ENCODE data around the gene MAP4K2.
"Not testable (repeated sequence)": the region's sequence is repeated elsewhere in the genome, so short reads cannot be mapped to it uniquely, and the experiment has no call there.

MAP4K2 gene

DNA sequence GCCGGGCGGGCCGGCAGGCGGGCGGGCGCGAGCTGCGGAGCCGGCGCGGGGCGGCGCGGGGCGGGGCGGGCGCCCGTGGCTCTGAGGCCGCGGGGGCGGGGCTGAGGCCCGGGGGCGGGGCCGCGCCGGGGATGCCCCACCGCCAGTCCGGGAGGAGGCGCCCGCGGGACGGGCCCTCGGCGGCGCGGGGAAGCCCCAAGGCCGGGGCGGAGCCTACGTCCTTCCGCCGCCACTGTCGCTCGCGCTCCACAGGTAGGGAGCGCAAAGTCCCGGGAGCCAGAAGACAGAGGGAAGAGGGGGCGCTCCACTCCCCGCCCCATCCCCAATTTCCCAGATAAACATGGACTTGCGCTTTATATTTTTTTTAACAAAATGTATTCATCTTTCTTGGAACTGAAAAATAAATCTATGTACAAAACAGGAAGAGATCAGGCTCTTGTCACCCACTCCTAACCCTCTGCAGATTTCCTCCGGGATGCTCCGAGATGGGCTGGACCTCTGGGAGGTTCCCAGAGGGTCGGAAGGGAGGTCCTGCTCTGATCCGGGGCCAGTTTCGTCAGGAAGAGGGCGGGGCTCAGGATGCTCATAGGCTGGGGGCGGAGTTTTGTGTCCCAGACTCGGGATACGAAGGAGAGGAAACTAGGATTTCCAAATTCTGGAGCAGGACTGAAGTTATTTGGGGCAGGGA is at the start of gene MAP4K2:
TSS of gene MAP4K2 (minus strand) at position 57 of the 688 bp plus-strand sequence. CDS start 65 bp downstream, outside the sequence.
- DNase-seq (ENCODE audit: low read depth): peak; percentile 11

DNA sequence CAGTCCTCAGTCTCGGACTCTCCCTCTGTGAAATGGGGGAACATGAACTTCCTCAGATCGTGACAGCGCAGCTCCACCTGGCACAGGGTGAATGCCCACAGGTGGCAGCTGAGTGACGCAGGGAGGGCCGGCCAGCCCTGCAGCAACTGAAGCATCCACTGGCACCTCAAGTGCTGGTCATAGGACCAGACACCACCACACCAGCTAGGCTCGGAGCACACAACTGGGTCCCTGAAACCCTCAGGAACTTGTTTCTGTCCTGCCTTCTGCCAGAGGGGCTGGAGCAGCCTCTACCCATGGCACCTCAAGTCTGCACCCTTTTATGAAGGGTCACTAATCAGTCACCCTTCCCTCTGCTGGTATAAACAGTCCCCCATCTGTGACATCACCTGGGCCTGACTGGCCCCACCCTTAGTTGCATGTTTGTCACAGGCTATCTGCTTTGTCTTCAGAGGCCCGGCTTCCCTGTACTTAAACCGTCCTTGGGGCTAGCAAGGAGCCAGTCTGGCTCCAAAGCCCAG is 48.9 kb upstream of the MAP4K2 start:
- no peak for DNase-seq (ENCODE audit: low read depth)

DNA sequence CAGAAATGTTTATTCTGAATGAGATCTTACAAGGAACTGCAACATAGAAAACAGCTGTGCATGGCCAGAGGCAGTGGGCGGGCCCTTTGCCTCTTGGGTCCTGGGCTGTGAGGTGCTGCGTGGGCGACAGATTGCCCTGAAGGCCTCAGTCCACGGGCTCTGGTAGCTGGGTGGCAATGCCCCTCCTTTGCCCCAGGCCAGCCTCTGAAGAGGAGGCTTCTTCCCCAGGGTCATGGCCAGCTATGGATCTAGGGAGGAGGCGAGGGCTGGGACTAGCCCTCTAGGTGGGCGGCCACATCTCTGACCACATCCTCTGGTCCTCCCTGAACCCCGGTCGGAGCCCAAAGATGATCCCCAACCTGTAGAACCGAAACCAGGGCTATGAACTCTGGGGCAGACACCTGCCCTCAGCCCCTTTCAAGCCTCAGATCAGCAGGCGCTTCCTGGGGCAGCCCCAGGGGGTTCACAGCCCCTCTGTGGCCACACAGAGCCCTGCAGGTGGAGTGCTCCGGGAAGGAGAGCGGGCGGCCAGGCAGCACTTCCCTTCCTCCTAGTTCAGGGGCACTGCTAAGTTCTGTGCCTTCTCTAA is 48.1 kb upstream of the MAP4K2 start:
- no peak for DNase-seq (ENCODE audit: low read depth)

GRCh38 chr11:64849598-64850356 is 46.8 kb upstream of the MAP4K2 start:
- DNase-seq (ENCODE audit: low read depth): no peak

GRCh38 chr11:64848826-64849597 is 46.0 kb upstream of the MAP4K2 start:
- no peak for DNase-seq (ENCODE audit: low read depth)

- no peak for DNase-seq (ENCODE audit: low read depth)
These were observed 45.3 kb upstream of the MAP4K2 start for GRCh38 chr11:64848214-64848825.

GRCh38 chr11:64846998-64847666 is 44.1 kb upstream of the MAP4K2 start:
- DNase-seq (ENCODE audit: low read depth): no peak

DNA sequence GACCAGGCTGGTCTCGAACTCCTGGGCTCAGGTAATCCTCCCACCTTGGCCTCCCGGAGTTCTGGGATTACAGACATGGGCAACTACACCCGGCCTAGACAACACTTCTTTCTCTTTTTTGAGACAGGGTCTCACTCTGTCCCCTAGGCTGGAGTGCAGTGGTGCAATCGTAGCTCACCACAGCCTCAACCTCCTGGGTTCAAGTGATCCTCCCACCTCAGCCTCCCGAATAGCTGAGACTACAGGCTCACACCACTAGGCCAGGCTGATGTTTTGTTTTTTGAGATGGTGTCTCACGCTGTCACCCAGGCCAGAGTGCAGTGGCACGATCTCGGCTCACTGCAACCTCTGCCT is 42.7 kb upstream of the MAP4K2 start:
- not testable (repeated sequence) for DNase-seq (ENCODE audit: low read depth)

DNA sequence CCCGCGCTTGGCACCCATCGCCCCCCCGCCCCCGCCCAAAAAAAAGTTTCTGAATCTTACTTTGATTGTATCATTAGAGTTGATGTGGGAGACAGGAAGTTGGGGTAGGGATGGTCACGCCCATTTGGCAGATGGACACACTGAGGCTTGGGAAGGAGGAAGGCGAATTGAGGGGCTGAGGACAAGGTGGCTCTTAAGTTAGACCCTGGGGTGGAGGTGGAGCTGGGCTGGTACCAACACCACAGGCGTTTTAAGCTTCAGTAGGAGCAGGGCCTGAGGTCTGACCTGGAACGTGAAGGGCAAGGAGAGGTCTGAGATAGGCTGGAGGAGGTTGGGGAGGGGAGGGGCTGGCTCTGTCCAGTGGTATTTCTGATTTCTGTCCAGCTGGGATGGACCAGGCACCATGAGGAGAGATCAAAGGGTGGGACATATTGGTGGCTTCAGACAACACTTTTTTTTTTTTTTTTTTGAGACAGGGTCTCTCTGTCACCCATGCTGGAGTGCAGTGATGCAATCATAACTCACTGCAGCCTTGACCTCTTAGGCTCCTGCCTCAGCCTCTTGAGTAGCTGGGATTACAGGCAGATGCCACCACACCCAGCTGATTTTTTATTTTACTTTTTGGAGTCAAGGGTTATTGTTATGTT is 42.2 kb upstream of the MAP4K2 start:
- no peak for DNase-seq (ENCODE audit: low read depth)

GRCh38 chr11:64844330-64845128 is 41.5 kb upstream of the MAP4K2 start, which contains the start of gene CDC42BPG:
TSS of gene CDC42BPG (minus strand) at chr11:64844653. CDS start at chr11:64844569, 84 bp downstream.
- DNase-seq (ENCODE audit: low read depth): no peak

- DNase-seq (ENCODE audit: low read depth): no peak
These were observed 40.8 kb upstream of the MAP4K2 start for GRCh38 chr11:64843686-64844329.

- no peak for DNase-seq (ENCODE audit: low read depth)
These were observed 40.1 kb upstream of the MAP4K2 start for GRCh38 chr11:64842851-64843685.

DNA sequence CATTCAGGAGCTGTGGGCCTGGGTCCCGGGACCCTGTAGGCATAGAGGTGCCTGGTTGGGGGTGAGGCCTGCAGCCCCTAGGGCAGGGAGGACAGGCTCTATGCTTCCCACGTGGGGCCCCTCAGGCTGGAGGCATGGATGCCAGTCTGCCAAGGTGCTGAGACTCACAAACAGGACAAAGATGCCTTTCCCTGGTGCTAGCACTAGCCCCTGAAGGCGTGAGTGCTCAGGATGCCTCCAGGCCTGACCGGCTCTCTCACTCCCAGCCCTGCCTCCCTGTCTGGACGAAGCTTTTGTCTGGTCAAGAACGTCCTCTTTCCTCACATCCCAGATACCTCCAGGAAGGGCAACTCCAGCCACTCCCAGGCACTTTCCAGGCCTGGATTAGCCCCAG is 39.3 kb upstream of the MAP4K2 start:
- no peak for DNase-seq (ENCODE audit: low read depth)

DNA sequence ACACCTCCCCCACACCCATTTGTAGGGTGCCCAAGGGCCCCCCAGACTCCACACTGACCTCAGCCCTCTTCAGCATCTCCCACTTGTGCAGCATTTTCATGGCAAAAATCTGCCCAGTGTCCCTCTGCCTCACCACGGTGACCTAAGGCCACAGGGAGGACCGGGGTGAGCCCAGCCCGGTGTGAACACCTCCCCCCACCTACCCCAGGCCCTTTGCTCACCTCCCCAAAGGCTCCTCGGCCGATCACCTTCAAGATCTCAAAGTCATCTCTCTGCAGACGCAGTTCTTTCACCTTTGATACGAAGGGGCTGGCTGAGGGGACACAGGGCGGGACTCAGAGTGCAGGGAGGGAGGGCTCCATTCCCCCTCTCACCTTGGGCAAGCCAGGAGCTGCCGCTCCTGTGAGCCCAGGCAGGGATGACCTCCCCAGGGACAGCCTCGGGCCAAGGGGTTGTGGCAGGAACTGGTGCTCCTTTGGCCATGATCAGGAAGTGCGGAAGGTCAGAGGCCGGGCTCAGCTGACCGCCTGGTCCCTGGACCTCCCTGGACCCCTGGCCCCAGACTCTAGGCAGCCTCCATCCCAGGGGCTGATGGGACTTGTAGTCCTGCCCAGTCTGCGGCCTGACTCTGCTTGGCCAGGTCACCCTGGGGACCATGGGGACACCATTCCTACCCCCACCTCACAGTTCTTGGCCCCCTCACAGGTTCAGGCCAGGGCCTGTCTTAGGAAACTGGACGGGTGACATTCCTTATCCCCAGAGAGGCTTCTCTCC is 38.8 kb upstream of the MAP4K2 start:
- no peak for DNase-seq (ENCODE audit: low read depth)

DNA sequence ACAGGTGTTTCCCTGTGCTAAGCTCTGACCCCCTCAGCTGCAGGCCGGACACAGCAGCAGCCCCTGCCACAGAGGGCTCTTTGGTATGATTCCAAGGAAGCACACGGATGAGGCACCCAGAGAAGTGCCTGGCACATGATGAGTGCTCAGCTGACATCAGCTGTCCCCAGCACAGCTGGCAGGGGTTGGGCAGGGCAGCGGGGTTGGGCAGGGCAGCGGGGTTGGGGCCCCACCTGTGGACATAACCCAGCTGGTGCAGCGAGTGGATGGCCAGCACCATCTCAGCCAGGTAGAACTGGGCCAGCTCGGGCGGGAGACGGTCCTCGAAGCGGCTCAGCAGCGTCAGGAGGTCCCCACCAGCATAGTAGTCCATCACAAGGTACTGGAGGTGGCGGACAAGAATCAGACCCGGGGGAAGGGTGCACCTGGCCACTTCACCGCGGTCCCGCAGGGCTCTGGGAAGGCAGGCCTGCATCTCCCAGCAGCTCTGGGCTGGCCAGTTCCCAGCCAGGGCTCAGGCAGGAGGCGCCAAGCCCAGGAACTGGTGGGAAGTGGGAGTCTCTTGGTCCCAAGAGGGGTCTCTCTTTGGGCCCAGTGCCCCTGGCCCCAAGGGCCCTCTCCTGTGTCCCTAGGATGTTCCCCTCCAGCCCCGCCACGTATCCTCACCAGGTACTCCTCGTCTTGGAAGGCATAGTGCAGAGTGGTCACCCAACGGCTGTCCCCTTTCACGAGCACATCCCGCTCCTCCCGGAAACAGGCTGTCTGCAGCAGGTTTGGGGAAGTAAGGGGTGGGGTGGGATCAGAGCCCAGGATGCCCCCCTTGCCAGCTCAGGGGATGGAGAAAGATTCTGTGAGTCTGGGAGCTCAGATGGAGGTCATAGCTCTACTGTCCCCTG is 37.1 kb upstream of the MAP4K2 start:
- no peak for DNase-seq (ENCODE audit: low read depth)

GRCh38 chr11:64839335-64839734 is 36.3 kb upstream of the MAP4K2 start:
- no peak for DNase-seq (ENCODE audit: low read depth)
